ENCODE data around the gene TMEM132D.

TMEM132D gene

GRCh38 chr12:129840145-129840884, 63.5 kb downstream of the TMEM132D start:
- Mint-ChIP-seq H3K4me1 (peaks cover 13% of the 10 kb centered on the region), H3K27ac (no peak overlapping the region), H3K27me3 (ENCODE audit: low read depth, poor library complexity) (no peaks in the 10 kb centered on the region), H3K36me3 (ENCODE audit: low read depth) (no peaks in the 10 kb centered on the region), H3K9me3 (peaks cover 2% of the 10 kb centered on the region), H3K4me3 (no peak overlapping the region)
- TF ChIP-seq, protein P1, sequence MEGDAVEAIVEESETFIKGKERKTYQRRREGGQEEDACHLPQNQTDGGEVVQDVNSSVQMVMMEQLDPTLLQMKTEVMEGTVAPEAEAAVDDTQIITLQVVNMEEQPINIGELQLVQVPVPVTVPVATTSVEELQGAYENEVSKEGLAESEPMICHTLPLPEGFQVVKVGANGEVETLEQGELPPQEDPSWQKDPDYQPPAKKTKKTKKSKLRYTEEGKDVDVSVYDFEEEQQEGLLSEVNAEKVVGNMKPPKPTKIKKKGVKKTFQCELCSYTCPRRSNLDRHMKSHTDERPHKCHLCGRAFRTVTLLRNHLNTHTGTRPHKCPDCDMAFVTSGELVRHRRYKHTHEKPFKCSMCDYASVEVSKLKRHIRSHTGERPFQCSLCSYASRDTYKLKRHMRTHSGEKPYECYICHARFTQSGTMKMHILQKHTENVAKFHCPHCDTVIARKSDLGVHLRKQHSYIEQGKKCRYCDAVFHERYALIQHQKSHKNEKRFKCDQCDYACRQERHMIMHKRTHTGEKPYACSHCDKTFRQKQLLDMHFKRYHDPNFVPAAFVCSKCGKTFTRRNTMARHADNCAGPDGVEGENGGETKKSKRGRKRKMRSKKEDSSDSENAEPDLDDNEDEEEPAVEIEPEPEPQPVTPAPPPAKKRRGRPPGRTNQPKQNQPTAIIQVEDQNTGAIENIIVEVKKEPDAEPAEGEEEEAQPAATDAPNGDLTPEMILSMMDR (IDR thresholded peaks at IDR 0.05): no peak
- no peak for DNase-seq

DNA sequence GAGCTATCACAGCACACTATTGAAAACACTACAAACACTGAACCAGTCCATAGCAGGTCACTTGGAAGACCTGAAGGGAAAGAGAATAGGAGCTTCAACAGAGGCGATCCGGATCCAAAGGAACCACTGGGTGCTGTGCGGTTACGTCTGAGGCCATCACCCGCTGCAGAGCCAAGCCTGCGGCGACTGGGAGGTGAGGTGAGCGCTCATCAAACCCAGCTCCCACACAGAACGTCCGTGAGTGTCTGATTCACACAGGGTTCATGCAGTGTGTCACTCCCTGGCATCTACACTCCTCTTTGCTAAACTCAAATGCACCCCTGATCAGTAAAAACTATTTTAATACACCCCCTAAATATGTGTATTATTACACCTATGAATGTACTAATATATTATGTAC, 64.1 kb downstream of the TMEM132D start:
- TF ChIP-seq, protein P1 (IDR thresholded peaks at IDR 0.05): no peak
- Mint-ChIP-seq H3K9me3 (no peaks in the 10 kb centered on the region), H3K4me3 (no peak overlapping the region), H3K27me3 (ENCODE audit: low read depth, poor library complexity) (no peaks in the 10 kb centered on the region), H3K36me3 (ENCODE audit: low read depth) (no peaks in the 10 kb centered on the region), H3K4me1 (peaks cover 11% of the 10 kb centered on the region), H3K27ac (no peak overlapping the region)
- DNase-seq: no peak

DNA sequence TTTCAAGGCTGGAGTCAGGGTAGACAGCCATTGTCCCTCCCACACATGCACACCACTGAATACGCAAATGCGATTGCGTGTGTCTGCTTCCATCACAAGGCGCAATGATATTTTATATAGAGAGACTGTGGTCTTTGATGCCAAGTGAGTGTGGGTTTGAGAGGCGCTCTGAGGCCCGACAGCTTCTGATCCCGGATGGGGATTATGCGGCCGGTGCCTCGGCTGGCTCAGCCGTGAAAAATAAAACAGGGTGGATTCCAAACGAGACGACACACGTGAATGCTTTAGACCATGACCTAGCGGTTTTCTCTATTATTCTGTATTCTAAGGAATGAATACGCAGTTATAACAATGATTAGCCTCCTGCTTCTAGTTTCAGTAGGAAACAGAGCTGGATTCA, 72.5 kb downstream of the TMEM132D start:
- Mint-ChIP-seq H3K4me1 (peaks cover 8% of the 10 kb centered on the region), H3K9me3 (peaks cover 7% of the 10 kb centered on the region), H3K27ac (no peak overlapping the region), H3K4me3 (no peak overlapping the region), H3K36me3 (ENCODE audit: low read depth) (no peaks in the 10 kb centered on the region), H3K27me3 (ENCODE audit: low read depth, poor library complexity) (peaks cover 6% of the 10 kb centered on the region)
- TF ChIP-seq, protein P1 (IDR thresholded peaks at IDR 0.05): no peak
- no peak for DNase-seq

DNA sequence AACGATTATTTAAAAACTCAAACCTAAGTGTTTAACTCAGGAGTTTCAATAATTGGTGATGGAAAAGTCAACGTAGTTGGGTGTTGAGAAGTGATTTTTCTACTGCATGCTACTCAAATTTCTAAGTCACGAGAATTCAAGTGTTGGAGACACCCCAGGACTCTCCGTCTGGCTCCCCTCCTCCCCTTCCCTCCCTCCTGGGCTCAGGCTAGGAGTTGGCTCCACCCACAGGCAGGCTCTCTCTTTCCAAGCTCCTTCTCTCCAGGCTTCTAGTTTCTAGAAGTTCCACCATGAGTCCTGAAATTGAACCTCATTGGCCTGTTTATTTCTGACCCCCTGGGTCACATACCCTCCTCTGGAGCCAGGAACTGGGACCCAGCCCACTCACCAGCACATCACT, 73.0 kb downstream of the TMEM132D start:
- no peaks in the 10 kb centered on the region for H3K36me3 Mint-ChIP-seq (ENCODE audit: low read depth)
- peaks cover 6% of the 10 kb centered on the region for H3K27me3 Mint-ChIP-seq (ENCODE audit: low read depth, poor library complexity)
- H3K4me3 Mint-ChIP-seq: no peak overlapping the region
- no peak overlapping the region for H3K27ac Mint-ChIP-seq
- peaks cover 8% of the 10 kb centered on the region for H3K4me1 Mint-ChIP-seq
- peaks cover 7% of the 10 kb centered on the region for H3K9me3 Mint-ChIP-seq
- TF ChIP-seq, protein P1 (IDR thresholded peaks at IDR 0.05): no peak
- DNase-seq: no peak

DNA sequence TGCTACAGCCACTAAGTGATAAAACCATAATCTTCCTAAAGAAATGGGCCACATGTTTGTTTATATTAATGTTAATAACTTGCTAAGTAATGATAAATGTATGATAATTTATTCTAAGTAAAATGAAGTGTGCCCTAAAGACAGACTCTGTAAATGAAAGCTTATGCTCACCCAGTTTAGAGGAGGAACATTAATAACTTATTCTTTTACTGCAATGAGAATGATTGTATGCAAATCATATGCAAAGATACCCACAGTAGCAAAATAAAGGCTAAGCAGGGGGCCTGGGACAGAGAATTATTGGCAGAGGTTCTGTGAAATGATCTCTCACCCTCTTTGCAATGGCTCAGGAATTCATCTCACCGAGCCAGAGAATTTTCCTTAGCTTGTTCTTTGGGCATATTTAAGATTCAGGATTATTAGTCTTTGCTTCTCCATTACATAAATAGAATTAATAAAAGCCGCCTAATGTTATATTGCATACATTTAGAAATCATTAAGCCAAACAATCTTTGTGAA, 75.9 kb downstream of the TMEM132D start:
- no peaks in the 10 kb centered on the region for H3K36me3 Mint-ChIP-seq (ENCODE audit: low read depth)
- no peak overlapping the region for H3K4me3 Mint-ChIP-seq
- peaks cover 9% of the 10 kb centered on the region for H3K9me3 Mint-ChIP-seq
- TF ChIP-seq, protein P1 (IDR thresholded peaks at IDR 0.05): no peak
- no peak overlapping the region for H3K27ac Mint-ChIP-seq
- peaks cover 4% of the 10 kb centered on the region for H3K27me3 Mint-ChIP-seq (ENCODE audit: low read depth, poor library complexity)
- H3K4me1 Mint-ChIP-seq: peaks cover 8% of the 10 kb centered on the region
- DNase-seq: no peak

Measured in nephron progenitor cell (in vitro differentiated cells).